Forelimb muscle (tissue), 1 donor: ENCODE measurements around the gene DPP6. TPM values are rescaled to one million over a fixed set of nuclear protein-coding genes. Genes with fewer than 3 reads are reported as not detected.

Experiments used
- DNase-seq: peaks from one replicate; pipeline ENCODE4 v3.0.0-alpha.2; 2013; ENCODE audit warnings: low read depth
- polyA plus RNA-seq: library from polyadenylated mRNA; unstranded; fragments of 120-200 nt; gene quantifications from one replicate; pipeline ENCODE4 v1.2.1, GENCODE V29; 2013; ENCODE audit not compliant: insufficient read length

Gene DPP6
- polyA plus RNA-seq, 1 donor, result 3.2 TPM

DNA sequence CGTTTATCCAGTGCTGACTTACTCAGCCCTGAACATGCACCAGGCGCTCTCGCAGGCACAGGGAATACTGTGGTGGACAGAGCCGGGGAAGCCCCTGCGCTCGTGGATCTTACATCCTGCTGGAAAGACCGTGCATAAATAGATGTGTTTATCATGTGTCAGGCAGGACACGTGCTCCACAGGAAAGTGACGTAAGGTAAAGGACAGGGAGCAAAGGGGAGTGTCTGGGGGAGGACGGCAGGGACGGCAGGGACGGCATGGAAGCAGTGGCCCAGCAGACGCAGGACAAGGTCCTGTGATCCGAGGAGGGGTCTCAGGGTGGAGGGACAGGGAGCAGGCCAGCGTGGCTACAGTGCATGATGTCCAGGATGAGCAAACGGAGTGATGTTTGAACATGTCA is 540.2 kb downstream of the DPP6 start:
- no peak for DNase-seq

DNA sequence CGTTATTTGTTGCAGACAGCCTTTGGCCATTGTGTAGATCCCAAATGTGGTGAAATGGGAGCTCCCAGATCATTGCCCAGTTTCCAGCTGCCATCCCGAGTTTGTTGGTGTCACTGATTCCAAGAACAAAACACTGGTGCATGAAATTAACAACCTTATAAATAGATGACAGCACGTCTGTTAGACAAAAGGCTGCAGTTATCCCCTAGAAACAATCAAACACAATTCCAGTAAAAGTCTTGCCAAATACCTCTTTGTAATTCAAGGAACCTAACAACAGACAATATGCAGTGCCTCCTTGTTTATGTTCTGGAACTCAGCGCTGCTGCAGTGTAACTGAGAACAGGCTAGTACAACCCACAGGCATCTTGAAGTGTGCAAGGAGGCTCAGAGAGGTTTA is 546.2 kb downstream of the DPP6 start:
- DNase-seq, result no peak

DNA sequence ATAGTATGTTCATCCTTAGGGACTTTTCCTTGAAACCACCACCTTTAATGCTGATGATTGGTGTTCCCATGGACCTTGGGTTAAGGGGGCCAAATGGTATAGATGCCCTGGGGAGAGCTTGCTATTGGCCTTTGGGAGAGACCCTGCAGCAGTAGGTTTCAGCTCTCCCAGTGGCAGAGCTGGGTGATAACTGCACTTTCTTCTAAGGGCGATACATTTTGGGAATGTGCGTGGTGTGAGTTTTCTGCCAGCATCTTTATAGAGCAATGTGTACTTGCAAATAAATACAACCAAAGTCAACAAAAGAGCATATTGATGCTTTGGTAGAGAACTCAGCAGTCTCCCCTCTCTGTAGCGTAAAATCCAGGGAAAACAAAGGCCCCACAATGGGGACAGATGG is 546.7 kb downstream of the DPP6 start:
- DNase-seq, result no peak

DNA sequence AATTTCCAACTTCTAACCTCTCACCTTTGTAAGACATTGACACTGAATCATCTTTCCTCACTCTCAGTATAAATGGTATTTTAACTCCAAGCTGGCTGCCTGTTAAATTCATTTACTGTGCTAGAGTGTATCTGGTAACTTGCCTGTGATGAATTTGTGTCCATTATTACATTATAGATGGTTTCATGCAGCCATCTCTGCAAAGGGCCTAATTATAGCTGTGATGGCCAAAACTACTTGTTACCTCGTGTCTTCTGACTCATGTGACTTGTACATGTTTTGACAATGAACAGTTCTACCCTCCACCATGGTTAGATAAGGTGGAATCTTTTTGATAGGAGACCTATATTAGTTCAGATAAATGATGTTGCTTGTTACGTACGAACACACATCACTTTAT is 558.7 kb downstream of the DPP6 start:
- no peak for DNase-seq

DNA sequence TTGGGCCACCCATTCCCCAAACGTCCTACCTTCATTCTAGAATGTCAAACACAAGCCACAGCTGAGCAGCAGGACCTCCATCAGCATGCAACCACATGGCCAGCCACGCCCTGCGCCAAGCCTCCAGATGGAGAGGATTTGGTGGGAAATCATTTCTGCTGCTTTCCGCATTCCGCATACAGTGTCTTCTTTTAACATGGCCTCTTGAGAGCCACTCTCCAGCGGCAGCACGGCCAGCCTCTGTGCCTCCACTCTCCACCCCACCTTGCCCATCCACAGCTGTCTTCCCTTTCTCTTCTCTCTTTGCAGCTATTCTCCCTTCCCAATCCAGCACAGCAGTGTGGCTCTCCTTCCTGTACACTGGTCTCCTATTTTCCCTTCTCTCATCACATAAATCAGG is 561.6 kb downstream of the DPP6 start:
- DNase-seq, result no peak

DNA sequence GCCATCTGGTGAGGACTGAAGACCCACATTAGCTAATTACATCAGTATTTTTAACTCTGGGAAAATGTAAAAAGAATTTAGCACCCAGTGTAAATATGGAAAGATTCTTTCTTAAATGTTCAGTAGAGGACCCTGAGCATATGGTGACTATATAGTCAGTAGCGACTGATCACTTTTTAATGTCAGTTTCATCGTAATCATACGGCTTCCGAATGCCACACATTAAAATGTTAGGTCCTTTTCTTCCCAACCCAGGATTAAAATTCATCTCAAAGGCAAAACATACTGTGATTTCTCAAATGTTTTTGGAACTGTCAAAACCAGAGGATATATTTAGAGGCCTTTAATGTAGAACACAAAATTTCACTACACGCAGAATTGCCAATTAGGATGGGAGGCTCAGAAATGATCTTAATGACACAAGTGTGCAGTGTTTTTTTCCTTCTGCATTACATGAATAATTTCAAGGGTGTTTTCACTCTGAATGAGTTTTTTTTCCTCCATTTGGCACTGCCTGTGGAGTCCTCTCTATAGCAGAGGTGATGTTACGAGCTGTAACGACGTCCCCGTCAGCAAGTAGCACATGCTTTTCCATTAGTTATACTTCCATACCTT is 568.0 kb downstream of the DPP6 start:
- no peak for DNase-seq

DNA sequence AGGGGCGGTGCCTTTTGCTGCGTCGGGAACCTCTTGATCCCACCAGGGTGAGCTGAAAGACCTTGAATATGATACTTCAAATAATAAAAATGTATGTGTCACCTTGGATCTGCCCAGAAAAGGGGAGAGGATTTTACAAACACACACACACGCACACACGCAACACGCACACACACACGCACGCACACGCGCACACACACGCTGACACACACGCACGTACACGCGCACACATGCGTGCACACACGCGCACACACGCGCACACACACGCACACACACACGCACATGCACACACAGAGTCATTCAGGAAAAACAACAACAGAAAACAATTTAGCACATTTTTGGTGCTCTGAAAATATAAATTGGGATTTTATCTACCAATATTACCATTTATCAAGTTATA is 571.2 kb downstream of the DPP6 start:
- DNase-seq, result no peak

DNA sequence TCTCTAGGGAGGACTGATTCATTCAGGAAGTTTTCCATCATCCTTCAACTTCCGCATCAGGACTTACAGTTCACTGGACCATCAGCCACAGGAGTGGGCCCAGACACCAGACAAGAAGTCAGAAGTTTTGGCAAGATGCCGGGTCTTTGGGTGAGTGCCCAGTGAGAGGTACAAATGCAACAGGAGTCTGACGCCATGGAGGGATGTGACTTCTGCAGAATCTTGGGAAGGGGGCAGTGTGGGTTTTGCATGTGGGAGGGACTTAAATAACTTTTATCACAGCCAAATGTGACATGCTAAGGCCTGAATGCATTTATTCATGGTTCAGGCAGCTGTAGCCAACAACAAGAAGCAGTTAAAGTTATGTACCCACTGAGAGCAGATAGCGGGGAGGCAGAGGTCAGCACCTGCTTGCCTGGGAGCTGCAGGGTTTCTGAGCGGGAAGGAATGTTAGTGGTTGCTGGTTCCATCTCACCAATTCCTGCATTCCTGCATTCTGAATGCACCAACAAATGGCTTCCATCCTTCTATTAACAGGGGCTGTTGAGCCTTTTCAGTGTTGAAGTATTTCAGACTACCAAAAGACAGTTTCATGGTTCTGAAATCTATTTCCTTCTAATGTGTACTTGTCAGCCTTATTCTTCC is 575.6 kb downstream of the DPP6 start:
- DNase-seq, result no peak

DNA sequence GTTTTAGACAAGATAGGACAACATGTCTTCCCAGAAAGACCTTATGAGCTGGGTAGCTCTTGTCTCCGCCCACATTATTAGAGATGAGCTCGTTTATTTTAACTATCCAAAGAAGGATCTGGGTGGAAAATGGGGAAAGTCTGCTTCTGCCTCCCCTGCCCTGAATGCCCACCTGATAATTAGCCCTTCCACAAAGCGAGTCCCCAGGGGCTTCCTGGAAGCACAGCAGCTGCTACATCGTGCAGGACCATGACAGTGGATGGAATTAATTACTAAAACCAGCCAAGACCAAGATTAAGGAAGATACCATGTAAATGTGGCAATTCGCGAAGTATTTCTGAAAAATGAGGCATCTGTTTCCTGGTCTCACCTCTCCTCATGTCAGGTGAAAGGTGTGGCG is 576.4 kb downstream of the DPP6 start:
- DNase-seq, result no peak

DNA sequence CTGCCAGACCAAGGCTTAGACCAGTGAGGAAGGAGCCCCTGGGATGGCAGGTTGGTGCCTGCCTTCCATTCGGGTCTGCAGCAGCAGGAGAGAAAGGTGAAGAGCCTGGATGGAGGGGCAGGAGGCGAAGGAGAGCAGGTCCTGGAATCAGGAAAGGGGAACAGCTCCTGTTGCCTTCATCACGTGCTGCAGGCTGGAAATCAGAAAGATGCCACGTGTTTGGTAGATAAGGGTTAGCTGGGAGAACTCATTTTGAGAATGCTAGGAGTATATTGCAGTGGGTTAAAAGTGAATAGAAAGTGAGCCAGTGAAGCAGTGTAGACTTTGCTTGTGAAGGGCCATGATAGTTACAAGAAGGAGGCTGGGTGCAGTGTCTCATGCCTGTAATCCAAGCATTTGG is 579.0 kb downstream of the DPP6 start:
- DNase-seq, result no peak

DNA sequence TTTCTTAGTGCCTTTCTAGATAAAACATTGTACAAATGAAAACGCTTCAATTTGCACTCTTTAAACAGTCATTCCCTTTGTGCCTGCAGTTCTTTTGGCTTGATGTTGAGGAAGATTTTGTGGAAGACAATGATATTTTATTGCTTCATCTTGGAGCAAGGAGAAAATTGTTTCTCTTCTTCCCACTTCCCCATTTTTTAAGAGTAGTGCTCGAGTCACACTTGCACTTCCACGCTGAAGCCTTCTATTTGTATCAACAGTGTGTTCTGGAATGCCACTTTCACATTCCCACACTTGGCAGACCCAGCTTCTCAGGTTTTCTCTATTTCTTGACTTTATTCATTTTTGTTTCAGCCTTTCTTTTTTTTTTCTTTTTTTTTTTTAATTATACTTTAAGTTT is 581.4 kb downstream of the DPP6 start:
- DNase-seq, result no peak

DNA sequence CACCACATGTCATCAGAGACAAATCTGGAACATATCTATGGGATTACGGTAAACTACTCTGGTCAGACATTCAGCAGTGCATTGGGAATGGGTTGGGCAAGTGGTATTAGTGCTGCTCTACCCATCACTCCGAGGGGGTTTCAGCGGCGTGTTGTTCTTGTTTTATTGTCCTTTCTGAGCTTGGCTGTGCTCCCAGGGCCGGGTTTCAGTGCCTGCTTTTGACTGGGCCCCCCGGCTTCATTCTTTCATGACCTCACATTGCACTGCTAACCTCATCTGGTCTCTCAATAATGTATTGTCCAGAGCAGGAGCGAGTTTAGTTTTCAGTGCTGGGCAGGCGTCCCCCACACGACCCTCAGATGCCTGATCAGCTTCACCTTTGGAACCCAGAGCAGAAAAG is 586.1 kb downstream of the DPP6 start:
- DNase-seq, result no peak

DNA sequence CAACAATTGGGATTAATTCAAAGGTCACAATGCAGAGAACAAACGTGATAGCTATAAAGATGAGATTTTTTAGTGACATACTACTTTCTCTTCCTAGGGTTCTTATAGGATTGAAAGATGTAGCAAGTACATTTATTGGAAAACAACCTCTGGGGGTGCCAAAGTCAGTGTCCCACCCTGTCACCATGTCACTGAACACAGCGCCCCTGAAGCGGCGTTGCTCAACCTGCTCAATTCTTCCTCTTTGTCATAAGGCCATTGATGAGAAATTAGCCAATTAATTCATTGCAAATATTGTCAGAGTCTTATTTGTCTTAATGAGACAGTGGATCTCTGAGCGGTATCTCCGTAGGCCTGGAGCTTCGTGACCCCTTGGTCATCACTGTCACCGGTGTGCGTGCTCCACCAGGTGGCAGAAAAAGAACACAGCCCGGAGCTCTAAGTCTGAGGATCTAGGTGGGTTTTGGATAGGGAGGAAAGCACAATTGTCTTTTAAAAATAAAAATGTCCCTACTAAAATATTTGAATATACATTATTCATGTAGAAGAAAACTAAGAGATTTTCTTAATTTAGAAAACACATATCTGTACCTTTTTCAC is 588.2 kb downstream of the DPP6 start:
- DNase-seq, result no peak

DNA sequence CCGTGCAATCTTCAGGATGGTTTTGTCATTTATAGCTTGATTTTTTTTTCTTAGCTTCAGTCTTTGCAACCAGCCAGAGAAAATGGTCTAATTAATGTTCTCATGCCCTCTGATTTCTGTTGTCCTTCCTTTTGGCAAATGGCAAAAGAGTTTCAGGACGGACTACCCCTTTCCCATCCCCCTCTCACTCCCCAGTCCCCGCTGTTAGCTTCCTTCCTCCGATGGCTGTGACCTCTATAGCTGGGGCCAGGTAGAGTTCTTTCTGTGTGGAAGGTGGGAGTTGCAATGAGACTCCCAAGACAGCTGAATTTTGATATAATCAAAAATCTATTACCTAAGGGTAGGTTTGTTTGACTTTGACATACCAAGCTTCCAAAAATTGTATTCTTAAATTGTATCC is 588.7 kb downstream of the DPP6 start:
- no peak for DNase-seq

DNA sequence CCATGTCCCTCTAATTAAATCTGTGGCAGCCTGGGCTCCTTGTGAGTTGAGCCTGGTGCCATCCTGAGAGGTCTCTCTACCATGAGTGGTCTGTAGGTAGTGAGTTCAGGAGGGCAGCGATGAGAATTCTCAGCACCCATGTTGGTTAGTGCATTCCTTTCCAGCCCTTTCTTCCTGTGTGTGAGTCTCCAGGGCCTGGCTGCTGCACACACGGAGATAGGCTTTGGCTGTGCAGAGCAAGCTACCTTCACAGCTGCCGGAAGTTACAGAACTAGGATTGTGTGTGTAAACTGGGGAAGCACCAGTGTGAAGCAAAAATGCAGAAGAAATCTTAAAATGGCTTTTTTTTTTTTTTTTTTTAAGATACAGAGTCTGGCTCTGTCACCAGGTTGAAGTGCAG is 592.2 kb downstream of the DPP6 start:
- no peak for DNase-seq

DNA sequence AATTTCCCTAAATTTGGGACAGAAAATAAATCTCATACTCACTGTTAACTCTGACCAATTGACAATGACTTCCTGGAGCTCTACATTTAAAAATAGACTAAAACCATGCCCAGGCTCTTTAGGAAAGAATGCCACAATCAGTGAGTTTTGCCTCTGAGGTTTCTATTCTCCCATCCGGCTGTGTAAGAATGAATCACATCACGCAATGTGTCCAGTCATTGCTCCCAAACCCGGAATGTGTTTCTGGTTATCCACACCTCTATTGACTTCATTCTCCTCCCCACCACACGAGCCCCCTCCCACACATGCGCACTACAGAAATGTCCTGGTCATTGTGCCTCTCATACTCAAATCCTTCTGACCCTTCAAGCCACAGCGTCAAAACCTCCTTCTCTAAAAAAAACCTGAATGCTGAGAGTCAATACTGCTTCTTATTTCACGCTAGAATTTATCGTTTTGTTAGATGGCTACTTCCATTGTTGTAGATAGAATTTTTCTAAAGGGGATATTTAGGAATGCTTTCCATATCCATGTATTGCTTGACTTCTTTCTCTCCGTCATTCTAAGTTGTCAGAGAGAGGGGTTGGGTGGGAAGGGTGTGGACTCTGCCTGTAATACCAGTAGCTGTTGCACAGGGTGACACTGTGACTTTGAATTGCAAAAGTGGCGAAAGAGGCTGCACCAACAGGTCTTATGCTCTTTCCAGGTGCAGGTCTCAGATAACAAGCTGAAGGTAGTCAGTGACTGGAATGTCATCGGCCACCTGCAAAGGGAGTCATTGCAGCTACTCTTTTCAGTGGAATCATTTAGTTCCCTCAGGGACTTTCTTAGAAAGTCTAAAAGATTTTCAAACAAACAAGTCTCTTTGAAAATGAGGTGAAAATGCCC is 594.2 kb downstream of the DPP6 start:
- DNase-seq, result no peak

DNA sequence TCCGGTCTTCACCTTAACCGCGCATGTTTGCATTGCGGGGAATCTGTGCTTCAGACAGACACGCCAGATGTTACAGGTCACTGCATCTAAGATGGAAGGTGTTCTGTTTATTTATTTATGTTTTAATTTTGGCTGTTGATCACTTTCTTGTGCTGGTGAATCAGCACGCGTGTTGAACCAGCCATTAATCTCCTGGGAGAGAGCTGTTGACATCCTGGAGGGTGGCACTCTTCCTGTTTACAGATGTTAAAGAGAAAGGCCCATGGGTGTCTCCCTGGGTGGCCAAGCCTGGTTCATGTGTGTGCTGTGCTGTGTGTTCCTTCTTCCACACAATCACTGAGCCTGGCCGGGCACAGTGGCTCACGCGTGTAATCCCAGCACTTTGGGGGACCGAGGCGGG is 595.4 kb downstream of the DPP6 start:
- DNase-seq, result no peak

DNA sequence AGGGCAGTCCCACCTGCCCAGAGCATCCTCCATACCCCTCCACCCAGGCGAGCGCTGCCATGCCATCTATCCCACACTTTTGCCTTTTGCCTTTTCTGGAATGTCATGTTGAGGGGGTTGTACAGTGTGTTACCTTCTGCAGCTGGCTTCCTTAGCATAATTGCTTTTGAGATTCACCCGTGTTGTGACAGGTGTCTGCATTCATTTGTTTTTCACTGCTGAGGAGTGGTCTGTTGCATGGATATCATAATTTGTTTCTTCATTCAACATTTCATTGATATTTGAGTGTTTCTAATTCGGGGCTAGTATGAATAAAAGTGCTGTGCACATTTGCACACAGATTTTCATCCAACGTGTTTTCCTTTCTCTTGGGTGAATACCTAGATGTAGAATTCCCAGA is 596.8 kb downstream of the DPP6 start:
- no peak for DNase-seq

DNA sequence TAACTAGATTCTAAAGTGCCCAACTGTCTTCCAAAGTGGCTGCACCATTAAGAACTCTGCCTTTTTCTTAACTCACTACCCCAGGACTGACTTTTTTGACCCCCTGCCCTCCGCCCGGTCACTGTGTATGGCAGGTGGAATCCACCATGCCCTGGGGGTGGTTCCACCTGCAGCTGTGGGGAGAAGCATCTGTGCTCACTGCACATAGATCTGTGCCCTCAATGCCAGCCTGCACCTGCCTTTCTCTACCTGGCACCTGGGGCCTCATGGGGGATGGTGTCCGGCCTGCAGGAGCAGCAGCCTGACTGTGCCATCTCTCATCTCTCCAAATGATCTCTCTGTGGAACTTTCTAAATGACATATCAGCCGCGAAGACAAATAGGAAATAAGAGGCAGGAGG is 597.2 kb downstream of the DPP6 start:
- DNase-seq, result no peak

DNA sequence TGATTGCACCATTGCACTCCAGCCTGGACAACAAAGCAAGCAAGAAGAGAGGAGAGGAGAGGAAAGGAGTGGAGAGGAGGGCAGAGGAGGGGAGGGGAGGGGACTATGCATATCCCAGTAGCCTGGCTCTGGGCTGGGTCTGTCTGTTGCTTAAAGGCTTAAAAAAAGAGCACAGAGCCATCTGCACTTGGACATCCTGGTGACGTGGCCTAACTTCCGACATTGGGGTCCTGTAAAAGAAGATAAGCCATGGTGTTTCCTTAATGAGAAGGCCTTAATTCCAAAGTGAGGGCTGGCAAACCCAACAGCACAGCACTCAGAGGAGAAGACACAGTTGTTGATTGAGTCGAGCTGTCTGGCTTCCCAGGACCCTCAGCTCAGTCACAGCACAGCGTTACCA is 598.1 kb downstream of the DPP6 start:
- no peak for DNase-seq

DNA sequence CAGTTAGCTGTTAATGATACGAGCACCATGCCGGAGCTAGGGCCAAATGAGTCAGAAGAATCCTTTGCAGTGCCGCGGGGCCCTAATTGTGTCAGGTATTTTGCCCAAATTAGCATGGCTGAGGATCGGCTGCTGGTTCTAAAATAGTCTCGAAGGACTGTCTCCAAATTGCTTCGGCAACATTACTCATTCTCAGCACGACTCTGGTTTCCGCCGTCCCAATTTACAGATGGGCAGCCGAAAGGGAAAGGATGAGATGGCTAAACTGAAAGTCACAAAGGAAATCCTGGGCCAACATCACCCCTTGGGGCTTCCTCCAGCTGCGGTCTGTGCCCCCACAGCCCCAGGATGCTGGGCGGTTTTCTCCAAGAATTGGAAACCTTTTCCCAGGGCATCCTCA is 599.3 kb downstream of the DPP6 start:
- no peak for DNase-seq

DNA sequence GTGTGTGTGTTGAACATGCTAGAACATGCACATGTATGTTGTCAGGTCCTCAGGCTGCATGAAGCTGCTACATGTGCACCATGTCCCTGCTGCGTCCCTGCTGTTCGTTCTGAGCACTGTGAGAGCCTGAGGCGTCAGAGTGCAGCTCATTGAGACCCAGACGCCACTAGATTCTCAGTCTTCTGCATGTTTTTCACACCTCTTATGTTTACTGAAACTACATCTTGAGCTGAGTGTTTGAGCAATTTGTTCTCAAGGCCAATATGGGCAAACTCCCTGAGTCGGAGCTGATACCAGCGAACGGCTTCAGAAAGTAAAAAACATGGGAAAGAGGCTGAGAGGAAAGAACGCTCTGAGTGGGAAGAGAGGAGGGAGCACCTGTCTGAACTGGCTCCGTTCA is 600.4 kb downstream of the DPP6 start:
- DNase-seq, result no peak

DNA sequence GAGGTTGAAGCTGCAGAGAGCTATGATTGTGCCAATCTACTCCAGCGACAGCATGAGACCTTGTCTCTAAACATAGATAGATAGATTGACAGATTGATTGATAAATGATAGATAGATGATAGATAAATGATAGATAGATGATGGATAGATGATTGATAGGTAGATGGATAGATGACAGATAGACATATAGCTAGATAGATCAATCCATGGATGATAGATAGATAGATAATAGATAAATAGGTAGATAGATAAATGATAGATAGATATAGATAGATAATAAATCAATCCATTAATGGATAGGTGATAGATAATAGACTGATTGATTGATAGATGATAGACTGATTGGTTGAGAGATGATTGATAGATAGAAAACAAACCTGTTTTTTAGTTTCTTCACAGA is 601.1 kb downstream of the DPP6 start:
- DNase-seq, result no peak
